CD4-positive, alpha-beta T cell (primary cell): ENCODE measurements around the gene THRB. TPM values are rescaled to one million over a fixed set of nuclear protein-coding genes. Genes with fewer than 3 reads are reported as not detected.

Source experiments
- ATAC-seq: fragments of 200-7000 bp; cut with Tn5 transposase; one replicate; pipeline ENCODE4 v1.10.0; 2022; ENCODE audit warnings: mild to moderate bottlenecking; ENCODE audit not compliant: poor library complexity
- CTCF ChIA-PET: fragments of 350-600 bp; sonication (Branson Sonifier 250); formaldehyde crosslinking; loops from one replicate; lab custom pipeline; 2021; ENCODE audit warnings: antibody characterized with exemption, inconsistent platforms; lab: Charles Lee
- POLR2A ChIA-PET: fragments of 350-600 bp; sonication (Branson Sonifier 250); formaldehyde crosslinking; loops from one replicate; lab custom pipeline; 2021; ENCODE audit warnings: antibody characterized with exemption, inconsistent platforms; lab: Charles Lee
- DNase-seq, 14 experiments: peaks; one replicate each; pipeline ENCODE4 v3.0.0-alpha.2; 2013 to 2020; ENCODE audit warnings: mixed read lengths in 2 of 14
- H3K27ac ChIP-seq, 2 donors: one replicate each; pipeline versions ENCODE4 v1.5.1 to v1.7.0; 2013; ENCODE audit warnings: low read length in 2 of 2, low read depth in 1 of 2, mild to moderate bottlenecking in 1 of 2
- H3K27me3 ChIP-seq, 2 experiments: 1 replicate in 1 of 2; 2 replicates in 1 of 2; pipeline versions ENCODE4 v1.6.1 to v1.7.0; 2013; ENCODE audit warnings: low read length in 2 of 2, control low read depth in 1 of 2, mild to moderate bottlenecking in 1 of 2, moderate library complexity in 1 of 2; ENCODE audit not compliant: insufficient read depth in 2 of 2, control insufficient read depth in 1 of 2
- H3K36me3 ChIP-seq: one replicate; pipeline ENCODE4 v1.6.1; 2013; ENCODE audit warnings: low read length, control low read depth; ENCODE audit not compliant: insufficient read depth
- H3K4me1 ChIP-seq: one replicate; pipeline ENCODE4 v1.6.1; 2013; ENCODE audit warnings: low read length, control low read depth; ENCODE audit not compliant: insufficient read depth
- H3K4me3 ChIP-seq: one replicate; pipeline ENCODE4 v1.5.1; 2013; ENCODE audit warnings: mild to moderate bottlenecking, low read length, moderate library complexity
- H3K9me3 ChIP-seq, 2 experiments: 1 replicate in 1 of 2; 2 replicates in 1 of 2; pipeline versions ENCODE4 v1.6.1 to v1.7.0; 2013; ENCODE audit warnings: low read length in 2 of 2, mild to moderate bottlenecking in 2 of 2, control low read depth in 1 of 2, moderate library complexity in 1 of 2; ENCODE audit not compliant: control insufficient read depth in 1 of 2, insufficient read depth in 1 of 2
- H3K27ac Mint-ChIP-seq: one replicate; pipeline ENCODE4 v1.8.0; 2020; ENCODE audit warnings: mixed read lengths
- H3K27me3 Mint-ChIP-seq: one replicate; pipeline ENCODE4 v1.8.0; 2021; ENCODE audit warnings: mixed read lengths
- H3K36me3 Mint-ChIP-seq: one replicate; pipeline ENCODE4 v1.8.0; 2021; ENCODE audit warnings: low read depth, mixed read lengths
- H3K4me1 Mint-ChIP-seq: one replicate; pipeline ENCODE4 v1.8.0; 2021; ENCODE audit warnings: low read depth, mixed read lengths
- H3K4me3 Mint-ChIP-seq: one replicate; pipeline ENCODE4 v1.8.0; 2020; ENCODE audit warnings: mild to moderate bottlenecking, mixed read lengths
- H3K9me3 Mint-ChIP-seq: one replicate; pipeline ENCODE4 v1.8.0; 2020; ENCODE audit warnings: mixed read lengths
- intact Hi-C, 2 experiments: fragments of 100-400 bp; cut with DNase I in 1 of 2; cut with micrococcal nuclease in 1 of 2; formaldehyde crosslinking; loops; one replicate each; pipeline versions ENCODE4 v1.15.1 to v1.9.0; 2023 to 2025; cut with DNase I, micrococcal nuclease
- total RNA-seq, 174 experiments: library from RNA in 2 of 174; stranded (reverse) in 2 of 174; gene quantifications; one replicate each; pipeline ENCODE4 v1.2.3 and lab custom pipeline; 2021 to 2026
- TF ChIP-seq, protein P1 (sequence below): fragments of 200-600 bp; IDR thresholded peaks from one replicate; pipeline ENCODE4 v1.8.0; 2022; ENCODE audit warnings: antibody characterized with exemption, mild to moderate bottlenecking

THRB gene
- total RNA-seq, 2 experiments from 2014 or later, result not detected

- H3K4me3 Mint-ChIP-seq, result no peak overlapping the region
- H3K36me3 Mint-ChIP-seq, result no peaks in the 10 kb centered on the region
- Histone ChIP-seq H3K27ac (no peak overlapping the region), H3K9me3 (no peaks in the 10 kb centered on the region), H3K4me3 (no peak overlapping the region), H3K4me1 (no peaks in the 10 kb centered on the region), H3K27me3 (no peaks in the 10 kb centered on the region), H3K36me3 (no peaks in the 10 kb centered on the region)
- H3K9me3 Mint-ChIP-seq, result no peaks in the 10 kb centered on the region
- POLR2A ChIA-PET, result no interaction called here
- TF ChIP-seq, protein P1, sequence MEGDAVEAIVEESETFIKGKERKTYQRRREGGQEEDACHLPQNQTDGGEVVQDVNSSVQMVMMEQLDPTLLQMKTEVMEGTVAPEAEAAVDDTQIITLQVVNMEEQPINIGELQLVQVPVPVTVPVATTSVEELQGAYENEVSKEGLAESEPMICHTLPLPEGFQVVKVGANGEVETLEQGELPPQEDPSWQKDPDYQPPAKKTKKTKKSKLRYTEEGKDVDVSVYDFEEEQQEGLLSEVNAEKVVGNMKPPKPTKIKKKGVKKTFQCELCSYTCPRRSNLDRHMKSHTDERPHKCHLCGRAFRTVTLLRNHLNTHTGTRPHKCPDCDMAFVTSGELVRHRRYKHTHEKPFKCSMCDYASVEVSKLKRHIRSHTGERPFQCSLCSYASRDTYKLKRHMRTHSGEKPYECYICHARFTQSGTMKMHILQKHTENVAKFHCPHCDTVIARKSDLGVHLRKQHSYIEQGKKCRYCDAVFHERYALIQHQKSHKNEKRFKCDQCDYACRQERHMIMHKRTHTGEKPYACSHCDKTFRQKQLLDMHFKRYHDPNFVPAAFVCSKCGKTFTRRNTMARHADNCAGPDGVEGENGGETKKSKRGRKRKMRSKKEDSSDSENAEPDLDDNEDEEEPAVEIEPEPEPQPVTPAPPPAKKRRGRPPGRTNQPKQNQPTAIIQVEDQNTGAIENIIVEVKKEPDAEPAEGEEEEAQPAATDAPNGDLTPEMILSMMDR, result no peak
- H3K27ac Mint-ChIP-seq, result no peak overlapping the region
- H3K27me3 Mint-ChIP-seq, result no peaks in the 10 kb centered on the region
- ATAC-seq (no peak), DNase-seq (no peak)
- CTCF ChIA-PET, result no interaction called here
- no peaks in the 10 kb centered on the region for H3K4me1 Mint-ChIP-seq
- intact Hi-C loops, result no loop called here
Measured at GRCh38 chr3:24405057-24405456, 89.6 kb downstream of the THRB start.

- H3K36me3 Mint-ChIP-seq, result no peaks in the 10 kb centered on the region
- TF ChIP-seq, protein P1, result no peak
- no peak for DNase-seq
- no peaks in the 10 kb centered on the region for H3K4me1 Mint-ChIP-seq
- H3K27me3 ChIP-seq, result no peaks in the 10 kb centered on the region
- no peak overlapping the region for H3K27ac ChIP-seq
- H3K36me3 ChIP-seq, result no peaks in the 10 kb centered on the region
- H3K9me3 Mint-ChIP-seq, result no peaks in the 10 kb centered on the region
- ATAC-seq, result no peak
- POLR2A ChIA-PET, result no interaction called here
- intact Hi-C loops, result no loop called here
- CTCF ChIA-PET, result no interaction called here
- no peak overlapping the region for H3K4me3 Mint-ChIP-seq
- no peak overlapping the region for H3K27ac Mint-ChIP-seq
- no peaks in the 10 kb centered on the region for H3K9me3 ChIP-seq
- no peaks in the 10 kb centered on the region for H3K4me1 ChIP-seq
- H3K4me3 ChIP-seq, result no peak overlapping the region
- H3K27me3 Mint-ChIP-seq, result no peaks in the 10 kb centered on the region
Measured at GRCh38 chr3:24401811-24402185, 92.9 kb downstream of the THRB start.

DNA sequence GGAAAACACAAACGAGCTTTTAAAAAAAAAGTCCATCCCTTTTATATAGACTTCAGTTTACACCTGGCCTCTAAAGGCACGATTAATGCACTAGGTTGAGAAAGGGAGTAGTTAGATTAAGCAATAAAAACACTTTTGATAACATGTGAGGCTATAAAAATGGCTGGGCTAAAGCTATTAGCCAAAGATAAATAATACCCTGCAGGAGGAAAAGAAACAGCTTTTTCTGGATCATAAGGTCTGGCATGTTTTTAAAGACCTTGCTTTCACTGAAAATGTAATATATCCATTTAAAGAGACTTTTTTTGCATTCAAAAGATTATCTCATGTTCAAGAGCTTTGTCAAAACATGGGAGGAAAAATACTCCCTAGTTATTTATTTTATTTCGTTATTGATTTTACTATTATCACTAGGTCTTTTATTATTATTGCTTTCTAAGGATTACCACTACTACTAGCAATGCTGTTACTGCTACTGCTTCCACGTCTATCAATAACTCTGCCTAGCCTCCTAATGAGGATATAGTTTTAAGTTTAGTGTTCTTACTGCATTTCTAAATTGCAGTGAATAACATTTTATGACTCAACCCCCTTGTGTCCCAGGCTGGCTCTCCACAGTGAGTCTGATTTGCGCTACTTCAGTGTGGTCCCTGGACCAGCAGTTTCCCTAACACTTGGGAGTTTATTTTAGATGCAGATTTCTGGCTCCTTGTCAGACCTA lies 93.4 kb downstream of the THRB start:
- Mint-ChIP-seq H3K27ac (no peak overlapping the region), H3K36me3 (no peaks in the 10 kb centered on the region), H3K9me3 (no peaks in the 10 kb centered on the region), H3K4me1 (no peaks in the 10 kb centered on the region), H3K27me3 (no peaks in the 10 kb centered on the region), H3K4me3 (no peak overlapping the region)
- TF ChIP-seq, protein P1, result no peak
- intact Hi-C loops, result no loop called here
- ATAC-seq, result no peak
- ChIA-PET CTCF (no interaction called here), POLR2A (no interaction called here)
- Histone ChIP-seq H3K9me3 (no peaks in the 10 kb centered on the region), H3K27me3 (no peaks in the 10 kb centered on the region), H3K27ac (no peak overlapping the region), H3K36me3 (no peaks in the 10 kb centered on the region), H3K4me3 (no peak overlapping the region), H3K4me1 (no peaks in the 10 kb centered on the region)
- no peak for DNase-seq
